ENCODE measurements around the gene REM2. TPM values are rescaled to one million over a fixed set of nuclear protein-coding genes. Genes with fewer than 3 reads are reported as not detected.
A peak's percentile ranks its signal among the peaks of the same experiment; 100 is the strongest.
"Not testable (repeated sequence)": the region's sequence is repeated elsewhere in the genome, so short reads cannot be mapped to it uniquely, and the experiment has no call there.

Gene REM2
- total and polyA plus RNA-seq, 4 experiments from 2014 or later, result 0.55 to 4.6 (median 2.9) TPM

GRCh38 chr14:22849212-22849819 lies 33.7 kb upstream of the REM2 start:
- no peaks in the 10 kb centered on the region for H3K36me3 Mint-ChIP-seq
- no peaks in the 10 kb centered on the region for H3K27me3 ChIP-seq (ENCODE audit: insufficient read depth, low read length)
- H3K4me3 ChIP-seq (ENCODE audit: low read length in 2 of 2), result no peak overlapping the region
- H3K4me1 Mint-ChIP-seq, result peaks cover 0 to 10% (median 6%) of the 10 kb centered on the region in 4 donors
- peaks cover 10% of the 10 kb centered on the region for H3K4me1 ChIP-seq (ENCODE audit: insufficient read depth, low read length)
- H3K9me3 Mint-ChIP-seq, result peaks cover 0 to 1% (median 0%) of the 10 kb centered on the region in 8 donors
- ChIA-PET POLR2A (ENCODE audit: partially characterized antibody) (interaction anchor here (1.1 kb wide), 1 partner anchor 10 kb away, joined by 3 read pairs; no protein-coding TSS in a partner anchor), CTCF (ENCODE audit: partially characterized antibody) (interaction anchor here (0.9 to 19.6 kb wide), 8 partner anchors 9 to 278 kb away, joined by 3 to 403 read pairs (median 5); partner anchors contain the start of genes MRPL52 and OXA1L)
- DNase-seq, result no peak
- H3K9me3 ChIP-seq (ENCODE audit: control insufficient read depth in 1 of 2, low read length in 2 of 2), result no peaks in the 10 kb centered on the region
- peaks cover 0 to 5% of the 10 kb centered on the region in 2 donors for H3K27me3 Mint-ChIP-seq
- H3K36me3 ChIP-seq (ENCODE audit: insufficient read depth, low read length), result no peaks in the 10 kb centered on the region
- no peak overlapping the region for H3K27ac Mint-ChIP-seq
- intact Hi-C loops (cut with micrococcal nuclease), result no loop called here
- H3K27ac ChIP-seq (ENCODE audit: low read depth, low read length), result no peak overlapping the region
- H3K4me3 Mint-ChIP-seq, result no peak overlapping the region

- peaks cover 10% of the 10 kb centered on the region for H3K4me1 ChIP-seq (ENCODE audit: insufficient read depth, low read length)
- no peak overlapping the region for H3K27ac Mint-ChIP-seq
- peaks cover 0 to 2% (median 0%) of the 10 kb centered on the region in 8 donors for H3K9me3 Mint-ChIP-seq
- ChIA-PET POLR2A (ENCODE audit: partially characterized antibody) (interaction anchor here (0.8 to 1.7 kb wide), 4 partner anchors 68 to 294 kb away, joined by 3 to 7 read pairs (median 4); partner anchors contain the start of genes DAD1 and RBM23), CTCF (ENCODE audit: partially characterized antibody) (interaction anchor here (0.8 to 19.6 kb wide), 21 partner anchors 11 to 873 kb away, joined by 3 to 403 read pairs (median 7); partner anchors contain the start of genes LRP10, MRPL52 and OXA1L)
- H3K4me1 Mint-ChIP-seq, result peaks cover under 1 to 12% (median 7%) of the 10 kb centered on the region in 4 donors
- peaks cover 3 to 9% of the 10 kb centered on the region in 2 donors for H3K27me3 Mint-ChIP-seq
- no peaks in the 10 kb centered on the region for H3K27me3 ChIP-seq (ENCODE audit: insufficient read depth, low read length)
- no peaks in the 10 kb centered on the region for H3K9me3 ChIP-seq (ENCODE audit: control insufficient read depth in 1 of 2, low read length in 2 of 2)
- H3K4me3 Mint-ChIP-seq, result no peak overlapping the region
- H3K36me3 ChIP-seq (ENCODE audit: insufficient read depth, low read length), result no peaks in the 10 kb centered on the region
- no peak overlapping the region for H3K27ac ChIP-seq (ENCODE audit: low read depth, low read length)
- no peaks in the 10 kb centered on the region for H3K36me3 Mint-ChIP-seq
- no peak for DNase-seq
- no peak overlapping the region for H3K4me3 ChIP-seq (ENCODE audit: low read length in 2 of 2)
- intact Hi-C loops (cut with micrococcal nuclease), result loop anchor here (5.0 kb wide), 1 partner anchor 649 kb away; no protein-coding TSS in a partner anchor
Measured at GRCh38 chr14:22850944-22851764, 31.9 kb upstream of the REM2 start.

- not testable (repeated sequence) for H3K27ac ChIP-seq (ENCODE audit: low read depth, low read length); H3K27me3 Mint-ChIP-seq; H3K9me3 ChIP-seq (ENCODE audit: control insufficient read depth in 1 of 2, low read length in 2 of 2); H3K36me3 Mint-ChIP-seq; H3K27ac Mint-ChIP-seq; H3K36me3 ChIP-seq (ENCODE audit: insufficient read depth, low read length); H3K9me3 Mint-ChIP-seq; H3K4me3 Mint-ChIP-seq; H3K4me3 ChIP-seq (ENCODE audit: low read length in 2 of 2); H3K27me3 ChIP-seq (ENCODE audit: insufficient read depth, low read length)
- peaks cover 10% of the 10 kb centered on the region for H3K4me1 ChIP-seq (ENCODE audit: insufficient read depth, low read length)
- intact Hi-C loops (cut with micrococcal nuclease), result loop anchor here (5.0 kb wide), 1 partner anchor 650 kb away; no protein-coding TSS in a partner anchor
- H3K4me1 Mint-ChIP-seq, result peaks cover 2 to 16% (median 10%) of the 10 kb centered on the region in 4 donors
- ChIA-PET POLR2A (ENCODE audit: partially characterized antibody) (interaction anchor here (1.0 to 4.1 kb wide), 8 partner anchors 19 to 296 kb away, joined by 4 to 20 read pairs (median 10); partner anchors contain the start of genes DAD1, LRP10 and OXA1L), CTCF (ENCODE audit: partially characterized antibody) (interaction anchor here (0.6 to 19.6 kb wide), 37 partner anchors 8 to 1012 kb away, joined by 3 to 403 read pairs (median 5); partner anchors contain the start of genes ACIN1, C14orf119, LRP10 and MRPL52)
- peak in 1 of 5 donors; percentile 24 for DNase-seq
Measured at GRCh38 chr14:22852178-22852577, 30.8 kb upstream of the REM2 start.

DNA sequence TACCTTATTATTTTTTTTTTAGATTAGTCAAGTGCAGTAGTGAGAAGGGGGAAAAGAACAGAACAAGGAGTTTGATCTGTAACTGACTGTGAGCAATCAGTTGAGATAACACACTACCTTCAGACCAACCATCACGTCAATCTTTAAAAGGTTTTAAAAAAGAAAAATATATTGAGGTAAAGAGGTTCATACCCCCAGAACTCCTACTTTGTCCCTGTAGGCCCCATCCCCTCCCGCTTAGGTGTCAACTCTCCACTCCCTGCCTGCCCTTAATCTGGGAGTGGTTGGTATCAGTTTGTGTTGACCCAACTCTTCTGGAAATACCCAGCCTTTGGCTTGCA lies 30.5 kb upstream of the REM2 start:
- peaks cover 5 to 9% of the 10 kb centered on the region in 2 donors for H3K27me3 Mint-ChIP-seq

DNA sequence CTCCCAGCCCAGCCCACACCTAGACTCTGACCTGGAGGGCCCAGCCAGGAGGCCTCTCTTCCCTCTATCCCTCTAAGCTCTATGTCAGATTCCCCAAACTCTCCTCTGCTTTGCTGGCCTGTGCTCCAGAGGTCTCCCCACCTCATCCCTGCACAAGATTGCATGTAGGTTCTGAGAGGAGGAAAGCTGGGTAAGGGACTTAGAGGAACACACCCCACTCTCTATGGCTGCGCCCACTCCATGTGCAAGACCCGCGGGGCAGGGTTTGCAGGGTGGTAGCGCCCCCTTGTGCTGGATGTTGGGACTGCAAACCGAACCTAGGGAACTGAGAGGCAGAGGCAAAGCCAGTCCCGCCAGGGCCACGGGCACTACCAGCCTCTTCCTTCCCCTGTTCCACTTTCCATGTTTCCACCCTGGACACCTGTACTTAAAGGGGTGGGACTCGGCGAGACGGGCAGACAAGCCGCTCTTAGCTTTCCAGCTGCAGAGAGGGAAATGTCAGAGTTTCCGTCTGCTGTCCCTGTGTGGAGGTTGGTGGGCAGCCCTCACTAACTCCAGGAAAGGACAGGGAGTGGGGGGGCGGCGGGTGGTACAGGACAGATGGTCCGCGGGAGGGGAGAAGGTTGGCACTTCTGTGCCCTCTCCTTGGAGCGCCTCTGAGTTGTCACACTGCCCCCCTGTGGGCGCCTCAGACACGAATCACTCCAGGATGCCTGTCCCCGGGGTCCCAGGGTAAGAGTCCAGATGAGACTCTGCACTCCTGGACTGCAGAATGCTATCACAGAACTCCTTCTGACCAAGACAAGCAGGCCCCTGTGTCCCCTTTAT lies 29.9 kb upstream of the REM2 start:
- Mint-ChIP-seq H3K27ac (peak overlapping the region; percentile 52 to 83 (median 75)), H3K9me3 (peaks cover 0 to 2% (median 0%) of the 10 kb centered on the region in 8 donors), H3K4me1 (peaks cover 6 to 20% (median 13%) of the 10 kb centered on the region in 4 donors), H3K27me3 (peaks cover 5 to 9% of the 10 kb centered on the region in 2 donors), H3K4me3 (peak overlapping the region; percentile 84 to 89 (median 86)), H3K36me3 (no peaks in the 10 kb centered on the region)
- H3K36me3 ChIP-seq (ENCODE audit: insufficient read depth, low read length), result no peaks in the 10 kb centered on the region
- H3K4me3 ChIP-seq (ENCODE audit: low read length in 2 of 2), result peak overlapping the region; percentile 72 to 77
- no peaks in the 10 kb centered on the region for H3K9me3 ChIP-seq (ENCODE audit: control insufficient read depth in 1 of 2, low read length in 2 of 2)
- ChIA-PET POLR2A (ENCODE audit: partially characterized antibody) (interaction anchor here (0.9 to 4.1 kb wide), 10 partner anchors 18 to 297 kb away, joined by 3 to 20 read pairs (median 7); partner anchors contain the start of genes DAD1, LRP10 and OXA1L), CTCF (ENCODE audit: partially characterized antibody) (interaction anchor here (0.6 to 19.6 kb wide), 46 partner anchors 9 to 1013 kb away, joined by 3 to 403 read pairs (median 4); partner anchors contain the start of genes ACIN1, C14orf119, DAD1 and LRP10)
- intact Hi-C loops (cut with micrococcal nuclease), result loop anchor here (1.0 to 5.0 kb wide), 7 partner anchors 19 to 1012 kb away; no protein-coding TSS in a partner anchor
- peak; percentile 81 to 86 (median 83) for DNase-seq
- no peaks in the 10 kb centered on the region for H3K27me3 ChIP-seq (ENCODE audit: insufficient read depth, low read length)
- H3K4me1 ChIP-seq (ENCODE audit: insufficient read depth, low read length), result peaks cover 13% of the 10 kb centered on the region
- peak overlapping the region; percentile 34 for H3K27ac ChIP-seq (ENCODE audit: low read depth, low read length)

More for the DNA sequence above, 30.5 kb upstream of the REM2 start:
- H3K4me1 ChIP-seq (ENCODE audit: insufficient read depth, low read length), result peaks cover 10% of the 10 kb centered on the region
- Mint-ChIP-seq H3K36me3 (no peaks in the 10 kb centered on the region), H3K9me3 (peaks cover 0 to 2% (median 0%) of the 10 kb centered on the region in 8 donors), H3K27ac (peak overlapping the region in 2 of 7 donors; percentile 52 to 83), H3K4me3 (no peak overlapping the region), H3K4me1 (peaks cover 3 to 16% (median 10%) of the 10 kb centered on the region in 4 donors)
- no peaks in the 10 kb centered on the region for H3K36me3 ChIP-seq (ENCODE audit: insufficient read depth, low read length)
- H3K4me3 ChIP-seq (ENCODE audit: low read length in 2 of 2), result no peak overlapping the region
- CTCF ChIA-PET (ENCODE audit: partially characterized antibody), result interaction anchor here (0.6 to 19.6 kb wide), 39 partner anchors 9 to 1013 kb away, joined by 3 to 403 read pairs (median 5); partner anchors contain the start of genes ACIN1, C14orf119, DAD1 and LRP10
- no peak overlapping the region for H3K27ac ChIP-seq (ENCODE audit: low read depth, low read length)
- no peaks in the 10 kb centered on the region for H3K27me3 ChIP-seq (ENCODE audit: insufficient read depth, low read length)
- intact Hi-C loops (cut with micrococcal nuclease), result loop anchor here (5.0 kb wide), 1 partner anchor 650 kb away; no protein-coding TSS in a partner anchor
- no peaks in the 10 kb centered on the region for H3K9me3 ChIP-seq (ENCODE audit: control insufficient read depth in 1 of 2, low read length in 2 of 2)
- POLR2A ChIA-PET (ENCODE audit: partially characterized antibody), result interaction anchor here (0.9 to 4.1 kb wide), 9 partner anchors 18 to 296 kb away, joined by 3 to 20 read pairs (median 7); partner anchors contain the start of genes DAD1, LRP10 and OXA1L
- no peak for DNase-seq

GRCh38 chr14:22854296-22854695 lies 28.7 kb upstream of the REM2 start:
- H3K27me3 ChIP-seq (ENCODE audit: insufficient read depth, low read length); H3K27ac Mint-ChIP-seq; H3K36me3 ChIP-seq (ENCODE audit: insufficient read depth, low read length); H3K4me3 ChIP-seq (ENCODE audit: low read length in 2 of 2); H3K9me3 Mint-ChIP-seq; DNase-seq; H3K9me3 ChIP-seq (ENCODE audit: control insufficient read depth in 1 of 2, low read length in 2 of 2); H3K36me3 Mint-ChIP-seq; H3K27ac ChIP-seq (ENCODE audit: low read depth, low read length): not testable (repeated sequence)
- intact Hi-C loops (cut with micrococcal nuclease), result loop anchor here (5.0 kb wide), 1 partner anchor 652 kb away; no protein-coding TSS in a partner anchor
- H3K4me1 ChIP-seq (ENCODE audit: insufficient read depth, low read length), result peaks cover 24% of the 10 kb centered on the region
- Mint-ChIP-seq H3K27me3 (peaks cover 6 to 11% of the 10 kb centered on the region in 2 donors), H3K4me1 (peaks cover 12 to 29% (median 20%) of the 10 kb centered on the region in 4 donors), H3K4me3 (peak overlapping the region in 1 of 8 donors; percentile 20)
- POLR2A ChIA-PET (ENCODE audit: partially characterized antibody), result interaction anchor here (1.0 to 4.1 kb wide), 9 partner anchors 8 to 298 kb away, joined by 3 to 20 read pairs (median 7); partner anchors contain the start of genes DAD1 and LRP10
- CTCF ChIA-PET (ENCODE audit: partially characterized antibody), result interaction anchor here (0.7 to 19.6 kb wide), 28 partner anchors 10 to 1029 kb away, joined by 3 to 403 read pairs (median 7); partner anchors contain the start of genes ACIN1, C14orf119, DAD1 and LRP10
